ENCODE results near the gene RFT1.

RFT1 gene

DNA sequence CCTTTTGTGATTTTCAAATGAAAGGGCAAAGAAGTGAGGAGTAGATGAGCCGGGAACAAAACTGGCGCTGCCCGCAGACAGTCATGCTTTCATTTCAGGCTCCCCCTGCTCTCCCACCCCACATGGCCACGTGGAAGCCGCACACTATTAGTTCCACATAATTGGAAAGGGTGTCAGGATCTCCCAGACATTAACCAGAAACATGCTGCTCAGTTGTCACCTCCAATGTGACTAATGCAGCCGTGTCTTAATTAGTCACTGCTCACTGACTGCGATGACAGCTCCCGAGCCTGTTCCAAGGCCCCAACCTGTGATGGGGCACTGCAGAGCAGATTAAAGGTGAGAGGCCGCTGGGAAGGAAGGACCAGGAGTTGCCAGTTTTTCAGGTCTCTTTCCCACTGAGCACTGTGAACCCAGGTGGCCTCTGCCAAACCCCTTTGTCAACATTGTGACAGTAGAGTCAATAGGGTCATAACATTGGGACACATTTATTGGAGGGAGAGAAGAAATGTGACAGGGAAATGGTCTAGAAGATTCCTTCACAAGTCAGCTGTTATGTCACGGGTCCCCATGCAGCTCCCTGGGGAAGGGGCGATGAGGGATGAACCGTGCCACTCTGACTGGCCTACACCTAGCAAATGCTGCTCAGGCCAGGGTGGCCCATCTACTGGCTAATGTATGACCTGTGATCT is 45.8 kb downstream of the RFT1 start:
- TF ChIP-seq, protein P1, sequence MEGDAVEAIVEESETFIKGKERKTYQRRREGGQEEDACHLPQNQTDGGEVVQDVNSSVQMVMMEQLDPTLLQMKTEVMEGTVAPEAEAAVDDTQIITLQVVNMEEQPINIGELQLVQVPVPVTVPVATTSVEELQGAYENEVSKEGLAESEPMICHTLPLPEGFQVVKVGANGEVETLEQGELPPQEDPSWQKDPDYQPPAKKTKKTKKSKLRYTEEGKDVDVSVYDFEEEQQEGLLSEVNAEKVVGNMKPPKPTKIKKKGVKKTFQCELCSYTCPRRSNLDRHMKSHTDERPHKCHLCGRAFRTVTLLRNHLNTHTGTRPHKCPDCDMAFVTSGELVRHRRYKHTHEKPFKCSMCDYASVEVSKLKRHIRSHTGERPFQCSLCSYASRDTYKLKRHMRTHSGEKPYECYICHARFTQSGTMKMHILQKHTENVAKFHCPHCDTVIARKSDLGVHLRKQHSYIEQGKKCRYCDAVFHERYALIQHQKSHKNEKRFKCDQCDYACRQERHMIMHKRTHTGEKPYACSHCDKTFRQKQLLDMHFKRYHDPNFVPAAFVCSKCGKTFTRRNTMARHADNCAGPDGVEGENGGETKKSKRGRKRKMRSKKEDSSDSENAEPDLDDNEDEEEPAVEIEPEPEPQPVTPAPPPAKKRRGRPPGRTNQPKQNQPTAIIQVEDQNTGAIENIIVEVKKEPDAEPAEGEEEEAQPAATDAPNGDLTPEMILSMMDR (IDR thresholded peaks at IDR 0.05; ENCODE audit: control insufficient read depth, extremely low read depth, insufficient read depth): no peak
- no peak overlapping the region for H3K4me3 ChIP-seq (ENCODE audit: low read depth, low read length)
- peak; percentile 41 for DNase-seq (ENCODE audit: low read depth)

DNA sequence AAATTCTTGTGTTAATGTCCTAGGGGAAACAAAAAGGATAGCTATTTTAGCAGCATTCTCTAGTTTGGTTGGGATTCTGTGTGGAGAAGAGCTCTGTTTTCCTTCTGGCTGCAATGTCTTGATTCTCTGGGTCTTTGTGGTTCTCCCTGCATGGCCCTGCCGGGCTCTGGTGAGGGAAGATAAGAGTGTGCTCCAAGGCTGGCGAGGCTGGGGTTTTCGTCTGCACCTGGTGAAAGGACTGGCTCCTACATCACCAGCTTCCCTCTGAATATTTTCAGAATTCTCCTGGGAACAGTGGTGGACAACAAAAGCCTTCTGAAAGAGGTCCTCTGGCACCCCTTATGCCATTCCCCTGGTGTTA is 46.3 kb downstream of the RFT1 start:
- TF ChIP-seq, protein P1 (IDR thresholded peaks at IDR 0.05; ENCODE audit: control insufficient read depth, extremely low read depth, insufficient read depth): no peak
- no peak for DNase-seq (ENCODE audit: low read depth)

DNA sequence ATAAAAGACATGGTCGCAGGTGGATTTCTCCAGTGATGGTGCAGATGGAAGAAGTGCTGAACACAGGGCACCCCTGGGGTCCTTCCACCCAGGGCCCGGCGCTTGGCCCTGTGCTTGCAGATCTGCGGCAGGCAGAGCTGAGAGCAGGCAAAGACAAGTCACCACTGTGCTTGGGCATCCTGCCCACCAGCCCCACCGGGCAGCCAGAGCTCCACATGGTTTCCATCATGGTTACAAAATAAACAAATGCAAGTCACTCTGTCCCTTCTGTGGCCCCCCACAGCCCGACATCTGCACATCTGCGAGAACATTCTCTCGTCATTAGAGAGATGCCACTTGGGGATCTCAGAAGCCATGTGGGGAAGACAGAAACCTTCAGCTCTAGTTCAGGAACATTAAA is 46.7 kb downstream of the RFT1 start:
- DNase-seq (ENCODE audit: low read depth): no peak
- TF ChIP-seq, protein P1 (IDR thresholded peaks at IDR 0.05; ENCODE audit: control insufficient read depth, extremely low read depth, insufficient read depth): no peak
- no peak overlapping the region for H3K4me3 ChIP-seq (ENCODE audit: low read depth, low read length)

More for the DNA sequence above, 46.3 kb downstream of the RFT1 start:
- H3K4me3 ChIP-seq (ENCODE audit: low read depth, low read length): no peak overlapping the region

DNA sequence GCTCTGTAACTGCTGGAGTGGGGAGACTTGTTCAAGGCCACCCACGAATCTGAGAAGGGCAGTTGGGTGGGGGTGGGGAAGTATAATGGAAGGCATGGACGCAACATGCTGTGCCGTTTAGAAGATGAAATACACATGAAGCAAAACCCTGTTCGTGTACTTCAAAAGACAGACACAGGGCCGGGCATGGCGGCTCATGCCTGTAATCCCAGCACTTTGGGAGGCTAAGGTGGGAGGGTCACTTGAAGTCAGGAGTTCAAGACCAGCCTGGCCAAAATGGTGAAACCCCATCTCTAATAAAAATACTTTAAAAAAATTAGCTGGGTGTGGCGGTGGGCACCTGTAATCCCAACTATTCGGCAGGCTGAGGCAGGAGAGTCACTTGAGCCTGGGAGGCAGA is 47.5 kb downstream of the RFT1 start:
- TF ChIP-seq, protein P1 (IDR thresholded peaks at IDR 0.05; ENCODE audit: control insufficient read depth, extremely low read depth, insufficient read depth): no peak
- no peak for DNase-seq (ENCODE audit: low read depth)
- no peak overlapping the region for H3K4me3 ChIP-seq (ENCODE audit: low read depth, low read length)

DNA sequence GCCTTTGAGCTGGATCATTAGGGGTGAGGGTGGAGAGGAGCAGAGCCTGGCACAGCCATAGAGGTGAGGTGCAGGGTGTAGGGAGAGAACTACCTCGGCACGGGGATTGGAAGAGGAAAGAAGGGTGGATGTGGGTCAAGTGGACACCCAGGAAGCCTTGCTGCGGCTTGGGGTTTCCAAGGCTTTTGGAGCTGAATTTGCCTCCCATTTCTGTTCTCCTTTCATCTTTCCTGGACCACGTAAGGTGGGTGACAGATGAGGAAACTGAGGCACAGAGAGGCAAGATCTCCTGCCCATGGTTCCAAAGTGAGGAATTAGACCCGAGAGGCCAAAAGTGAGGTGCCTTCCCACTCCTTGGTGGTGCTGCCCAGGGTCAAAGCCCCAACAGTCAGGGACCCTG is 48.9 kb downstream of the RFT1 start:
- TF ChIP-seq, protein P1 (IDR thresholded peaks at IDR 0.05; ENCODE audit: control insufficient read depth, extremely low read depth, insufficient read depth): no peak
- no peak for DNase-seq (ENCODE audit: low read depth)

DNA sequence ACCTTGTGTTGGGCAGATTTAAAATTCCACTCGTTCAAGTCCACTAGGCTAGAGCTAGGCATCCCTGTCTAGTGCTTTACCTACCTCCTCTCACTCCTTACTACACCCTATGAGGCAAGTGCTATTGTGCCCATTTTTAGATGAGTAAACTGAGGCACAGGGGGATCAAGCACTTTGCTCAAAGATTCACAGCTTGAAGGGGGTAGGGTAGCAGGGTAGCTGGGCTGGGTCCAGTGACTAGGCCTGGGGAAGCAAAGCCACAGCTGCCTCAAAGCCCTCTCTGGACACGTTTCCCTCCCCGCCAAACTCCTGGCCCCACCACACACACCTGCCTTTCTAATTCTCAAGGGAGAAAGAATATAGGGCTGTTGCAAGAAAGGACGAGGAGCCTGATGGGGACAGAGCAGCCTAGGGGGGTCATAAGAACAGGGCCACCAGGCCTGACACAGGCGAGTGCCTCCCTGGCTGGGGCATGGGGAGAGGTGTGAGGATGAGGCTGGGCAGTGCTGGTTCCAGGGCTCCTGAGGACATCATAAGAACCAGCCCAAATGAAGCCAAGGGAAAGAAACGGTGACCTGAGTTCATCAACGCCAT is 49.5 kb downstream of the RFT1 start:
- no peak for DNase-seq (ENCODE audit: low read depth)
- TF ChIP-seq, protein P1 (IDR thresholded peaks at IDR 0.05; ENCODE audit: control insufficient read depth, extremely low read depth, insufficient read depth): no peak
- H3K4me3 ChIP-seq (ENCODE audit: low read depth, low read length): no peak overlapping the region

More for the DNA sequence above, 48.9 kb downstream of the RFT1 start:
- no peak overlapping the region for H3K4me3 ChIP-seq (ENCODE audit: low read depth, low read length)

All from LNCaP clone FGC (cell line).